HCT116 (cell line): Measurements from ENCODE around the gene CDH7. TPM values are rescaled to one million over a fixed set of nuclear protein-coding genes. Genes with fewer than 3 reads are reported as not detected.

Source experiments
- ATAC-seq: fragments of 200-7000 bp; cut with Tn5 transposase; 2 replicates; pipeline ENCODE4 v1.9.1; 2020; ENCODE audit warnings: mild to moderate bottlenecking, moderate library complexity
- BruUV-seq: library from RNA; stranded (reverse); fragments of 400-500 nt; replicated peaks from 2 replicates; lab custom pipeline; 2021; lab: Mats Ljungman, UMichigan
- CTCF ChIA-PET: fragments of 300-600 bp; sonication (Branson Sonifier 250); formaldehyde crosslinking; loops from one replicate; lab custom pipeline; 2021; ENCODE audit warnings: antibody characterized with exemption; lab: Charles Lee
- POLR2A ChIA-PET: fragments of 300-600, 350-600 bp; sonication (Branson Sonifier 250); formaldehyde crosslinking; loops from one replicate; lab custom pipeline; 2021; ENCODE audit warnings: antibody characterized with exemption; lab: Charles Lee
- RAD21 ChIA-PET, 2 experiments: fragments of 300-600 bp; sonication (Branson Sonifier 250); formaldehyde crosslinking; loops; one replicate each; lab custom pipeline; 2023; ENCODE audit warnings: low total read pairs in 2 of 2; ENCODE audit not compliant: uncharacterized antibody in 2 of 2, unreplicated experiment in 2 of 2, low non-redundant PET in 1 of 2; lab: Charles Lee
- DNase-seq: peaks from one replicate; pipeline ENCODE4 v3.0.0-alpha.2; 2010; ENCODE audit warnings: low read depth, low spot score
- H2AFZ ChIP-seq: fragments of 200-600 bp; shearing (Covaris generic), sonication (generic); 2 replicates; pipeline ENCODE4 v1.6.1; 2017; ENCODE audit warnings: low read depth, mixed run types, mixed read lengths, antibody characterized with exemption, low read length; ENCODE audit not compliant: poor library complexity, severe bottlenecking
- H3K27ac ChIP-seq: 2 replicates; pipeline ENCODE4 v1.5.1; 2012; ENCODE audit warnings: low read depth, low read length
- H3K27me3 ChIP-seq: fragments of 200-600 bp; sonication (generic); 2 replicates; pipeline ENCODE4 v1.6.1; 2016; ENCODE audit warnings: mixed run types, low read length, mixed read lengths; ENCODE audit not compliant: insufficient read depth
- H3K36me3 ChIP-seq, 2 experiments: fragments of 200-500 bp in 1 of 2; fragments of 200-600 bp in 1 of 2; sonication (Bioruptor generic) in 1 of 2; sonication (generic) in 1 of 2; 2 replicates each; pipeline versions ENCODE4 v1.5.1 to v1.6.1; 2014 to 2016; ENCODE audit warnings: low read length in 2 of 2, inconsistent platforms in 1 of 2, mixed read lengths in 1 of 2, mixed run types in 1 of 2; ENCODE audit not compliant: insufficient read depth in 2 of 2, control insufficient read depth in 1 of 2
- H3K4me1 ChIP-seq, 2 experiments: fragments of 200-600 bp in 1 of 2; sonication (generic) in 1 of 2; 2 replicates each; pipeline versions ENCODE4 v1.5.1 to v1.6.1; 2012 to 2017; ENCODE audit warnings: low read length in 2 of 2, inconsistent platforms in 1 of 2, mild to moderate bottlenecking in 1 of 2, mixed read lengths in 1 of 2, mixed run types in 1 of 2, moderate library complexity in 1 of 2; ENCODE audit not compliant: insufficient read depth in 2 of 2, control insufficient read depth in 1 of 2
- H3K4me2 ChIP-seq: fragments of 200-600 bp; sonication (generic); 2 replicates; pipeline ENCODE4 v1.6.1; 2017; ENCODE audit warnings: mixed run types, low read length, mixed read lengths
- H3K4me3 ChIP-seq, 2 experiments: fragments of 200-600 bp in 1 of 2; sonication (generic) in 1 of 2; replicated peaks in 1 of 2; 2 replicates each; pipeline ENCODE4 v1.5.1; 2011 to 2016; ENCODE audit warnings: low read length in 2 of 2, control low read depth in 1 of 2, low read depth in 1 of 2, mild to moderate bottlenecking in 1 of 2, mixed read lengths in 1 of 2, mixed run types in 1 of 2
- H3K79me2 ChIP-seq: fragments of 200-600 bp; sonication (generic); 2 replicates; pipeline ENCODE4 v1.6.1; 2017; ENCODE audit warnings: mild to moderate bottlenecking, mixed run types, low read length, moderate library complexity, mixed read lengths; ENCODE audit not compliant: insufficient read depth
- H3K9ac ChIP-seq: fragments of 200-600 bp; sonication (generic); 2 replicates; pipeline ENCODE4 v1.6.1; 2016; ENCODE audit warnings: low read length, mixed read lengths
- H3K9me2 ChIP-seq: fragments of 200-600 bp; sonication (generic), shearing (Covaris generic); 2 replicates; pipeline ENCODE4 v1.6.1; 2017; ENCODE audit warnings: mixed run types, mild to moderate bottlenecking, moderate library complexity; ENCODE audit not compliant: insufficient read depth
- H3K9me3 ChIP-seq, 2 experiments: fragments of 200-500 bp in 1 of 2; fragments of 200-600 bp in 1 of 2; sonication (Bioruptor generic) in 1 of 2; sonication (generic) in 1 of 2; 2 replicates each; pipeline ENCODE4 v1.6.1; 2014 to 2017; ENCODE audit warnings: low read length in 2 of 2, mixed read lengths in 2 of 2, inconsistent platforms in 1 of 2, low read depth in 1 of 2, mild to moderate bottlenecking in 1 of 2, mixed run types in 1 of 2, moderate library complexity in 1 of 2; ENCODE audit not compliant: control insufficient read depth in 1 of 2, insufficient read depth in 1 of 2
- H4K20me1 ChIP-seq: fragments of 200-600 bp; sonication (generic), shearing (Covaris generic); 2 replicates; pipeline ENCODE4 v1.6.1; 2017; ENCODE audit warnings: mixed run types, mild to moderate bottlenecking, moderate library complexity; ENCODE audit not compliant: insufficient read depth
- CEBPB ChIP-seq: IDR thresholded peaks from 2 replicates; pipeline ENCODE4 v1.6.1; 2012; ENCODE audit warnings: low read depth
- CTCF ChIP-seq, 3 experiments: fragments of 200-600 bp in 1 of 3; sonication (generic) in 1 of 3; IDR thresholded peaks in 2 of 3; conservative IDR thresholded peaks in 1 of 3; 2 replicates each; pipeline ENCODE4 v1.5.1; 2012 to 2017; ENCODE audit warnings: low read depth in 2 of 3, low read length in 2 of 3, antibody characterized with exemption in 1 of 3, borderline replicate concordance in 1 of 3, control low read depth in 1 of 3, mild to moderate bottlenecking in 1 of 3, mixed read lengths in 1 of 3, mixed run types in 1 of 3, moderate library complexity in 1 of 3; ENCODE audit not compliant: insufficient read depth in 1 of 3
- EGR1 ChIP-seq: IDR thresholded peaks from 2 replicates; pipeline ENCODE4 v1.6.1; 2012; ENCODE audit warnings: low read depth
- EZH2 ChIP-seq: fragments of 200-600 bp; sonication (generic); IDR thresholded peaks from 2 replicates; pipeline ENCODE4 v1.6.1; 2017; ENCODE audit warnings: antibody characterized with exemption, mixed run types
- EZH2phosphoT487 ChIP-seq: fragments of 200-600 bp; IDR thresholded peaks from 2 replicates; pipeline ENCODE4 v1.6.1; 2018; ENCODE audit warnings: antibody characterized with exemption, borderline replicate concordance
- FOSL1 ChIP-seq: IDR thresholded peaks from 2 replicates; pipeline ENCODE4 v1.6.1; 2012; ENCODE audit warnings: low read depth
- MAX ChIP-seq: IDR thresholded peaks from 2 replicates; pipeline ENCODE4 v1.6.1; 2012
- POLR2A ChIP-seq: IDR thresholded peaks from 2 replicates; pipeline ENCODE4 v1.7.0; 2011; ENCODE audit warnings: borderline replicate concordance; ENCODE audit not compliant: insufficient read depth, insufficient read length; ENCODE audit errors: extremely low read depth
- REST ChIP-seq: IDR thresholded peaks from 2 replicates; pipeline ENCODE4 v1.6.1; 2012; ENCODE audit warnings: low read depth
- SIN3A ChIP-seq: IDR thresholded peaks from 2 replicates; pipeline ENCODE4 v1.6.1; 2012; ENCODE audit warnings: low read depth
- SP1 ChIP-seq: IDR thresholded peaks from 2 replicates; pipeline ENCODE4 v1.6.1; 2012; ENCODE audit warnings: low read depth
- SRF ChIP-seq: IDR thresholded peaks from 2 replicates; pipeline ENCODE4 v1.6.1; 2012; ENCODE audit warnings: low read depth
- TCF7L2 ChIP-seq: IDR thresholded peaks from 2 replicates; pipeline ENCODE4 v1.7.0; 2011; ENCODE audit warnings: borderline replicate concordance, inconsistent platforms; ENCODE audit not compliant: insufficient read depth, insufficient read length; ENCODE audit errors: extremely low read depth
- YY1 ChIP-seq: IDR thresholded peaks from 2 replicates; pipeline ENCODE4 v1.6.1; 2011; ENCODE audit warnings: low read length, low read depth, moderate library complexity, mild to moderate bottlenecking; ENCODE audit not compliant: insufficient replicate concordance; ENCODE audit errors: extremely low read depth
- ZBTB33 ChIP-seq: IDR thresholded peaks from 2 replicates; pipeline ENCODE4 v1.6.1; 2011; ENCODE audit warnings: mild to moderate bottlenecking, low read length, moderate library complexity; ENCODE audit not compliant: insufficient replicate concordance; ENCODE audit errors: extremely low read depth
- ZFX ChIP-seq: fragments of 450-650 bp; IDR thresholded peaks from 2 replicates; pipeline ENCODE4 v1.6.1; 2017
- intact Hi-C: fragments of 100-400 bp; cut with micrococcal nuclease; formaldehyde crosslinking; loops from 2 replicates; pipeline ENCODE4 v1.10.0; 2022
- total RNA-seq: library from RNA; stranded (reverse); gene quantifications from one replicate; pipeline ENCODE4 v1.2.1, GENCODE V29; 2021; ENCODE audit not compliant: unreplicated experiment

CDH7 gene
- total RNA-seq, 1 experiment from 2014 or later = not detected

- TF ChIP-seq ZBTB33 = no peak
These were observed 46.8 kb upstream of the CDH7 start (continued) for GRCh38 chr18:65704046-65704445.

- Histone ChIP-seq H3K9me3 (peaks cover 11 to 20% of the 10 kb centered on the region in 2 experiments; a peak in 2 of 4 replicates), H3K79me2 (no peaks in the 10 kb centered on the region), H3K4me3 (no peak overlapping the region), H3K4me2 (no peak overlapping the region), H4K20me1 (no peaks in the 10 kb centered on the region), H3K9ac (no peak overlapping the region), H3K9me2 (no peaks in the 10 kb centered on the region), H3K36me3 (no peaks in the 10 kb centered on the region), H3K4me1 (no peaks in the 10 kb centered on the region), H3K27ac (no peak overlapping the region), H3K27me3 (no peaks in the 10 kb centered on the region), H2AFZ (no peak overlapping the region)
- ChIA-PET CTCF (no interaction called here), RAD21 (no interaction called here), POLR2A (no interaction called here)
- ATAC-seq = no peak
- DNase-seq = no peak
- TF ChIP-seq FOSL1 (no peak), POLR2A (no peak), ZFX (no peak), EGR1 (no peak), REST (no peak), EZH2 (no peak), CEBPB (no peak), SIN3A (no peak), SRF (no peak), TCF7L2 (no peak), SP1 (no peak), MAX (no peak), CTCF (IDR thresholded peaks at IDR 0.05 in 2 of 3, conservative IDR thresholded peaks at IDR 0.05 in 1 of 3; ENCODE audit: borderline replicate concordance in 1 of 3, insufficient read depth in 1 of 3, low read depth in 2 of 3, low read length in 2 of 3) (no peak), EZH2phosphoT487 (no peak), YY1 (no peak), ZBTB33 (no peak)
- BruUV-seq = no TSS peak
- intact Hi-C loops = no loop called here
These were observed 44.2 kb upstream of the CDH7 start for GRCh38 chr18:65706646-65707045.
